ENCODE results near the gene ABCA7.

GRCh38 chr19:1064661-1065605 lies 25.0 kb downstream of the ABCA7 start:
- TF ChIP-seq CTCF (IDR thresholded peaks at IDR 0.05; ENCODE audit: insufficient read depth, low read length, poor library complexity, severe bottlenecking), result peak; percentile 45
- TF ChIP-seq EZH2phosphoT487 (conservative IDR thresholded peaks at IDR 0.05; ENCODE audit: low read length), result no peak

Measured in SU-DHL-6 (cell line).